GM18909 (cell line): ENCODE data around the gene TMEM134.
"Not testable (repeated sequence)": the region's sequence is repeated elsewhere in the genome, so short reads cannot be mapped to it uniquely, and the experiment has no call there.

Source experiments
- ATAC-seq: cut with Tn5 transposase; IDR thresholded peaks from one replicate; pipeline ENCODE4 v1.9.1; 2021; ENCODE audit warnings: mild to moderate bottlenecking; ENCODE audit not compliant: unreplicated experiment, poor library complexity

Gene TMEM134

GRCh38 chr11:67486481-67487195 lies 17.6 kb upstream of the TMEM134 start:
- peak; percentile 35 for ATAC-seq

GRCh38 chr11:67485873-67486361 lies 16.9 kb upstream of the TMEM134 start:
- ATAC-seq: not testable (repeated sequence)

GRCh38 chr11:67484847-67485311 lies 15.8 kb upstream of the TMEM134 start:
- no peak for ATAC-seq

- ATAC-seq: no peak
These were observed 15.0 kb upstream of the TMEM134 start for GRCh38 chr11:67483831-67484665.

- ATAC-seq: peak; percentile 73
These were observed 14.1 kb upstream of the TMEM134 start, which contains the start of gene AIP for GRCh38 chr11:67482827-67483798. Gene AIP (plus strand): TSS chr11:67483026. CDS start chr11:67483159, 133 bp downstream.

GRCh38 chr11:67482275-67482826 lies 13.3 kb upstream of the TMEM134 start:
- ATAC-seq: no peak

GRCh38 chr11:67477344-67478050 lies 8.4 kb upstream of the TMEM134 start:
- ATAC-seq: not testable (repeated sequence)

GRCh38 chr11:67476692-67477091 lies 7.6 kb upstream of the TMEM134 start:
- ATAC-seq: not testable (repeated sequence)

- no peak for ATAC-seq
These were observed 3.8 kb upstream of the TMEM134 start for GRCh38 chr11:67472882-67473281.

GRCh38 chr11:67470337-67471002 lies 1.4 kb upstream of the TMEM134 start:
- no peak for ATAC-seq

- no peak for ATAC-seq
These were observed 409 bp upstream of the TMEM134 start for GRCh38 chr11:67469508-67469811.

- no peak for ATAC-seq
These were observed 644 bp downstream of the TMEM134 start for GRCh38 chr11:67468456-67468758.

GRCh38 chr11:67468056-67468455 lies 995 bp downstream of the TMEM134 start:
- ATAC-seq: no peak

- no peak for ATAC-seq
These were observed 1.9 kb downstream of the TMEM134 start for GRCh38 chr11:67466962-67467771.

GRCh38 chr11:67466367-67466766 lies 2.7 kb downstream of the TMEM134 start:
- ATAC-seq: no peak

GRCh38 chr11:67465530-67465929 lies 3.5 kb downstream of the TMEM134 start:
- ATAC-seq: not testable (repeated sequence)

- ATAC-seq: no peak
These were observed 3.9 kb downstream of the TMEM134 start for GRCh38 chr11:67465189-67465510.
